Measurements from ENCODE around the gene PLA2G2F. TPM values are rescaled to one million over a fixed set of nuclear protein-coding genes. Genes with fewer than 3 reads are reported as not detected.
"Not testable (repeated sequence)": the region's sequence is repeated elsewhere in the genome, so short reads cannot be mapped to it uniquely, and the experiment has no call there.

The PLA2G2F gene
- total RNA-seq, 1 donor from 2014 or later: not detected

- no peaks in the 10 kb centered on the region for H3K36me3 ChIP-seq (ENCODE audit: control insufficient read depth in 3 of 3, insufficient read depth in 3 of 3, low read length in 3 of 3)
- H3K27me3 ChIP-seq (ENCODE audit: control insufficient read depth in 3 of 3, insufficient read depth in 3 of 3, low read length in 3 of 3): peaks cover 5 to 16% (median 8%) of the 10 kb centered on the region in 3 donors
- H3K9ac ChIP-seq (ENCODE audit: low read depth in 1 of 3, low read length in 3 of 3): no peak overlapping the region
- H3K9me3 ChIP-seq (ENCODE audit: control insufficient read depth in 3 of 3, low read length in 3 of 3): no peaks in the 10 kb centered on the region
- no peak overlapping the region for H3K4me3 ChIP-seq (ENCODE audit: low read length in 3 of 3)
- H3K4me1 ChIP-seq (ENCODE audit: control insufficient read depth in 3 of 3, insufficient read depth in 3 of 3, low read length in 3 of 3): peaks cover 0 to 4% (median 4%) of the 10 kb centered on the region in 3 donors
- no peak overlapping the region for H3K27ac ChIP-seq (ENCODE audit: low read depth, low read length)
Measured at GRCh38 chr1:20125100-20125499, 14.0 kb upstream of the PLA2G2F start.

GRCh38 chr1:20126041-20126805 is 12.9 kb upstream of the PLA2G2F start:
- peaks cover 5 to 10% (median 8%) of the 10 kb centered on the region in 3 donors for H3K27me3 ChIP-seq (ENCODE audit: control insufficient read depth in 3 of 3, insufficient read depth in 3 of 3, low read length in 3 of 3)
- no peak overlapping the region for H3K9ac ChIP-seq (ENCODE audit: low read depth in 1 of 3, low read length in 3 of 3)
- no peaks in the 10 kb centered on the region for H3K9me3 ChIP-seq (ENCODE audit: control insufficient read depth in 3 of 3, low read length in 3 of 3)
- H3K36me3 ChIP-seq (ENCODE audit: control insufficient read depth in 3 of 3, insufficient read depth in 3 of 3, low read length in 3 of 3): no peaks in the 10 kb centered on the region
- peaks cover 0 to 4% (median 4%) of the 10 kb centered on the region in 3 donors for H3K4me1 ChIP-seq (ENCODE audit: control insufficient read depth in 3 of 3, insufficient read depth in 3 of 3, low read length in 3 of 3)
- H3K27ac ChIP-seq (ENCODE audit: low read depth, low read length): no peak overlapping the region
- H3K4me3 ChIP-seq (ENCODE audit: low read length in 3 of 3): no peak overlapping the region

GRCh38 chr1:20126806-20127440 is 12.2 kb upstream of the PLA2G2F start:
- peaks cover 0 to 4% (median 4%) of the 10 kb centered on the region in 3 donors for H3K4me1 ChIP-seq (ENCODE audit: control insufficient read depth in 3 of 3, insufficient read depth in 3 of 3, low read length in 3 of 3)
- H3K27me3 ChIP-seq (ENCODE audit: control insufficient read depth in 3 of 3, insufficient read depth in 3 of 3, low read length in 3 of 3): peaks cover under 1 to 6% (median 3%) of the 10 kb centered on the region in 3 donors
- H3K4me3 ChIP-seq (ENCODE audit: low read length in 3 of 3): no peak overlapping the region
- no peak overlapping the region for H3K9ac ChIP-seq (ENCODE audit: low read depth in 1 of 3, low read length in 3 of 3)
- H3K27ac ChIP-seq (ENCODE audit: low read depth, low read length): no peak overlapping the region
- H3K9me3 ChIP-seq (ENCODE audit: control insufficient read depth in 3 of 3, low read length in 3 of 3): no peaks in the 10 kb centered on the region
- no peaks in the 10 kb centered on the region for H3K36me3 ChIP-seq (ENCODE audit: control insufficient read depth in 3 of 3, insufficient read depth in 3 of 3, low read length in 3 of 3)

GRCh38 chr1:20130518-20130917 is 8.6 kb upstream of the PLA2G2F start:
- H3K4me3 ChIP-seq (ENCODE audit: low read length in 3 of 3); H3K9me3 ChIP-seq (ENCODE audit: control insufficient read depth in 3 of 3, low read length in 3 of 3); H3K36me3 ChIP-seq (ENCODE audit: control insufficient read depth in 3 of 3, insufficient read depth in 3 of 3, low read length in 3 of 3); H3K4me1 ChIP-seq (ENCODE audit: control insufficient read depth in 3 of 3, insufficient read depth in 3 of 3, low read length in 3 of 3); H3K27me3 ChIP-seq (ENCODE audit: control insufficient read depth in 3 of 3, insufficient read depth in 3 of 3, low read length in 3 of 3); H3K9ac ChIP-seq (ENCODE audit: low read depth in 1 of 3, low read length in 3 of 3); H3K27ac ChIP-seq (ENCODE audit: low read depth, low read length): not testable (repeated sequence)

GRCh38 chr1:20134995-20135394 is 4.1 kb upstream of the PLA2G2F start:
- no peak overlapping the region for H3K9ac ChIP-seq (ENCODE audit: low read depth in 1 of 3, low read length in 3 of 3)
- H3K9me3 ChIP-seq (ENCODE audit: control insufficient read depth in 3 of 3, low read length in 3 of 3): no peaks in the 10 kb centered on the region
- H3K36me3 ChIP-seq (ENCODE audit: control insufficient read depth in 3 of 3, insufficient read depth in 3 of 3, low read length in 3 of 3): no peaks in the 10 kb centered on the region
- peaks cover 0 to 3% (median 3%) of the 10 kb centered on the region in 3 donors for H3K27me3 ChIP-seq (ENCODE audit: control insufficient read depth in 3 of 3, insufficient read depth in 3 of 3, low read length in 3 of 3)
- no peaks in the 10 kb centered on the region for H3K4me1 ChIP-seq (ENCODE audit: control insufficient read depth in 3 of 3, insufficient read depth in 3 of 3, low read length in 3 of 3)
- H3K4me3 ChIP-seq (ENCODE audit: low read length in 3 of 3): no peak overlapping the region
- no peak overlapping the region for H3K27ac ChIP-seq (ENCODE audit: low read depth, low read length)

GRCh38 chr1:20136249-20136648 is 2.9 kb upstream of the PLA2G2F start:
- Histone ChIP-seq H3K27me3 (ENCODE audit: control insufficient read depth in 3 of 3, insufficient read depth in 3 of 3, low read length in 3 of 3) (peaks cover 3 to 4% (median 3%) of the 10 kb centered on the region in 3 donors), H3K9me3 (ENCODE audit: control insufficient read depth in 3 of 3, low read length in 3 of 3) (no peaks in the 10 kb centered on the region), H3K27ac (ENCODE audit: low read depth, low read length) (no peak overlapping the region), H3K36me3 (ENCODE audit: control insufficient read depth in 3 of 3, insufficient read depth in 3 of 3, low read length in 3 of 3) (no peaks in the 10 kb centered on the region), H3K4me3 (ENCODE audit: low read length in 3 of 3) (no peak overlapping the region), H3K9ac (ENCODE audit: low read depth in 1 of 3, low read length in 3 of 3) (no peak overlapping the region), H3K4me1 (ENCODE audit: control insufficient read depth in 3 of 3, insufficient read depth in 3 of 3, low read length in 3 of 3) (no peaks in the 10 kb centered on the region)

- Histone ChIP-seq H3K27me3 (ENCODE audit: control insufficient read depth in 3 of 3, insufficient read depth in 3 of 3, low read length in 3 of 3) (peaks cover 3 to 12% (median 3%) of the 10 kb centered on the region in 3 donors), H3K27ac (ENCODE audit: low read depth, low read length) (no peak overlapping the region), H3K36me3 (ENCODE audit: control insufficient read depth in 3 of 3, insufficient read depth in 3 of 3, low read length in 3 of 3) (no peaks in the 10 kb centered on the region), H3K4me1 (ENCODE audit: control insufficient read depth in 3 of 3, insufficient read depth in 3 of 3, low read length in 3 of 3) (no peaks in the 10 kb centered on the region), H3K9ac (ENCODE audit: low read depth in 1 of 3, low read length in 3 of 3) (no peak overlapping the region), H3K9me3 (ENCODE audit: control insufficient read depth in 3 of 3, low read length in 3 of 3) (no peaks in the 10 kb centered on the region), H3K4me3 (ENCODE audit: low read length in 3 of 3) (no peak overlapping the region)
Measured at GRCh38 chr1:20137055-20137454, 2.1 kb upstream of the PLA2G2F start.

GRCh38 chr1:20137604-20138003 is 1.5 kb upstream of the PLA2G2F start:
- Histone ChIP-seq H3K4me1 (ENCODE audit: control insufficient read depth in 3 of 3, insufficient read depth in 3 of 3, low read length in 3 of 3) (no peaks in the 10 kb centered on the region), H3K36me3 (ENCODE audit: control insufficient read depth in 3 of 3, insufficient read depth in 3 of 3, low read length in 3 of 3) (no peaks in the 10 kb centered on the region), H3K4me3 (ENCODE audit: low read length in 3 of 3) (no peak overlapping the region), H3K9me3 (ENCODE audit: control insufficient read depth in 3 of 3, low read length in 3 of 3) (no peaks in the 10 kb centered on the region), H3K27me3 (ENCODE audit: control insufficient read depth in 3 of 3, insufficient read depth in 3 of 3, low read length in 3 of 3) (peaks cover 3 to 15% (median 3%) of the 10 kb centered on the region in 3 donors), H3K9ac (ENCODE audit: low read depth in 1 of 3, low read length in 3 of 3) (no peak overlapping the region), H3K27ac (ENCODE audit: low read depth, low read length) (no peak overlapping the region)

- Histone ChIP-seq H3K4me1 (ENCODE audit: control insufficient read depth in 3 of 3, insufficient read depth in 3 of 3, low read length in 3 of 3) (no peaks in the 10 kb centered on the region), H3K4me3 (ENCODE audit: low read length in 3 of 3) (no peak overlapping the region), H3K27me3 (ENCODE audit: control insufficient read depth in 3 of 3, insufficient read depth in 3 of 3, low read length in 3 of 3) (peaks cover 3 to 19% (median 3%) of the 10 kb centered on the region in 3 donors), H3K9me3 (ENCODE audit: control insufficient read depth in 3 of 3, low read length in 3 of 3) (no peaks in the 10 kb centered on the region), H3K9ac (ENCODE audit: low read depth in 1 of 3, low read length in 3 of 3) (no peak overlapping the region), H3K27ac (ENCODE audit: low read depth, low read length) (no peak overlapping the region), H3K36me3 (ENCODE audit: control insufficient read depth in 3 of 3, insufficient read depth in 3 of 3, low read length in 3 of 3) (no peaks in the 10 kb centered on the region)
Measured at GRCh38 chr1:20138346-20138745, 777 bp upstream of the PLA2G2F start.
